HG03571 (cell line): Measurements from ENCODE around the gene CARD18.

Experiments used
- ATAC-seq: cut with Tn5 transposase; IDR thresholded peaks from one replicate; pipeline ENCODE4 v1.9.1; 2021; ENCODE audit not compliant: unreplicated experiment

Gene CARD18, protein sequence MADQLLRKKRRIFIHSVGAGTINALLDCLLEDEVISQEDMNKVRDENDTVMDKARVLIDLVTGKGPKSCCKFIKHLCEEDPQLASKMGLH

DNA sequence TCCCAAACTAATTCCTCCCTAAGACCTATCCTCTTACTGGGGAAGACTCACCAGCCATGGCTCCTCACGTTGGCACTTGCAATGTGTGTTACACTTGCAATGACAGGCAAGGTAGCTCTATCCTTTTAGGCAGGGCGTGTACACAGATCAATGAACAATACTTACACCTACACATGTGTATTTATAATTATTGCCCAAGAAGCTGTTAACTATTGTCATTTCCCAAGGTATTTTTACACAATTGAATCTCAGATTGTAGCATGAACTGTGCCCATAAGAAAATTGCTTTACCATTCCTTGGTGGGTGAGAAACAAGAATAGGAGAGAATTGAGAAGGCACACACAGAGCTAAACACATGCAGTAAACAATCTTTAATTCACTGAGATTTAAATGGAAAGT, at the start of gene CARD18:
TSS of gene CARD18 (minus strand) at position 101 of the 400 bp plus-strand sequence. CDS start at position 58, 43 bp downstream.
- ATAC-seq, result no peak

DNA sequence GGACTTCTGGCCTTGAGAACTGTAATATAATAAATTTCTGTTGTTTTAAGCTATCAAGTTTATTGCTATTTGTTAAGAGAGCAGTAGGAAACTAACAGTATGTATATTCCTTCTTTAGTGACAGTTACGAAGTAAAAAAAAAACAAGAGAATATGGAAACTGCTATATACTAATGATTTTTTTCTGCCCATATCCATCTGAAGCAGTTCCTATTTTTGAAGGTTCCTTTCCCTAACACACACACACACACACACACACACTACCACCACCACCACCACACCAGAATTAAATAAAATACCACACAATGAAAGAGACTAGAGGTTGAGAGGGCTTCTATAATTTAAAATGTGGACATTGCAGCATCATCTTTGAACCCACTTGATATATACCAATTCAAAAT, 44.4 kb upstream of the CARD18 start:
- ATAC-seq, result no peak

DNA sequence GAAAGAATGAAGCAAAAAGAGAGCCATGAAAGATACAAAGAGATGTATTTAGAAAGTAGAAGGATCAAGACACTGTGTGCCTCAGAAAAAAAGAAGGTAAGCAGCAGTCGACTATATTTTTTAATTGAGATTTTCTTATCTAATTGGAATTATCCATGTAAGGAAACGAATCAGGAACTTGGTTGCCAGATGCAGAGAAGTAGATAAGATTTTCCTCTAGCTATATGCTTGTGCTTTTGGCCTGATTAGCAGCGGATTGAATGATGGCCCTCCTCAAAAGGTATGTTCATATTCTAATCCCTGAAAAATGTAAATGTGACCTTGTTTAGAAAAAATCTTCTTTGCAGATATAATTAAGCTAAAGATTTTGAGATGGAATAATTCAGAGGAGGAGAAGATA, 43.9 kb upstream of the CARD18 start:
- ATAC-seq, result no peak

DNA sequence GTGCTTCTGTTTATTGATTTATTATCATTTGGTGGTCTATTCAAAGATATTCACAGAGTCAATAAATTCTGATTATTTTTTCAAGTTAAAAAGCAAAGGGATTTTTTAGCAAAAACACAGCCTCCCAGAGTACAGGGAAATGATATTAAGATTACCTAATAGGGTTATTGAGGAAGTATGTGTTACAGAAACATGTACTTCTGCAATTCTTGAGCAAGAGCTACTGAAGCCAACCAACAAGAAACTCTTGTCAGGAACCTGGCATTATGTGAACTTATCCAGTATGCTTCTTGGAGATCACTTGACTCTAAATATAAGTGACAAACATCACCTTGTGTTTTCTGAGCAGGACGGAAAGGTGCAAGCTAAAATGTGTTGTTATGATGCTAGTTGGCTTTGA, 42.0 kb upstream of the CARD18 start:
- ATAC-seq, result no peak

DNA sequence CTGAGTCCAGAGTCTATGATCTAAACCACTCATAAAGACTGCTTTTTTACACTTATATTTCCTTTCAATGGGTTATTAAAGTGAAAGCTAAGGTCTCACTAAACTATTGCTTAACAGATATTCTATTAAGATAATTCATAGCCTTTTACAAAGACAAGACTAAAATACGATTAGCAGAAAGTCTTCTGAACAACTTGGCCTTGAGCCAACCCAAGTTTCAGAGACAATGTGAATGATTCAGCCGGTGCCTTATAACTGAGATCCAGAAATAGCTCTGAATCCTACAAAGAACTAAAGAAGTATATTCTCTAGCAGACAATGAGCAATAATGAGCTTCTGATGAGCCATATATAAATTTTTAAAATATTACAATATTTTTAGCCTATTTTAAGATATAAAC, 41.5 kb upstream of the CARD18 start:
- no peak for ATAC-seq

DNA sequence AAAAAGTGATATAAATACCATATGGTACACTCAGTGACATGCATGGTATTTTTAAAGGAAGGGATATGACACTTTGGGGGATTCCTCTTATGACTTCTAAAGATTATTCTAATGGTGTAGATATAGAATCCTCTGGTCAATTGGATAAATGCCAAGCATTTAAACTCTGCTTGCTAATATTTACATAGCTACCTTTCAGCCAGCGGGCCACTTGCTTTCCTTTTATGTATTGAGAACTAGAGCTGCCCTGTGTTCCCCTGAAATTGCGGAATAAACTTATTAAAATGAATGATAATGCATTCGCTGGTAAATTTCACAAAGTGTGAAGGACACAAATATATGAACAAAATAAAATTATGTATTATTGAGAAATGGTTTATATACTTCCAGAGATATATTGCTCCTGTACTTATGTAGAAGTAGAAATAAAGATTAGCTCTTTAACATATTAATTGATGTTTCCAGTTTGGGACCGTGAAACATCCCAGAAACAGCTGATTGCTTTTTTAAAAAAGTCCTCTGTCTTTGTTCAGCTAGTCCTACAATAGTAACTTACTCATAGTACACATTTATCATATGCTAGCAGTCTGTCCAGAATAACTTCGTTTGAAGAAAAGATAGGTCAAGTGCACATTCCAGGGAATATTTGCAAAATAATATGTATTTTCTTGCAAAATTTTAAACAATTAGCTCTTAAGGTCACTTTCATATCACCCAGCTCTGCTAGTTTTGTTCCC, 40.1 kb upstream of the CARD18 start:
- ATAC-seq, result no peak

DNA sequence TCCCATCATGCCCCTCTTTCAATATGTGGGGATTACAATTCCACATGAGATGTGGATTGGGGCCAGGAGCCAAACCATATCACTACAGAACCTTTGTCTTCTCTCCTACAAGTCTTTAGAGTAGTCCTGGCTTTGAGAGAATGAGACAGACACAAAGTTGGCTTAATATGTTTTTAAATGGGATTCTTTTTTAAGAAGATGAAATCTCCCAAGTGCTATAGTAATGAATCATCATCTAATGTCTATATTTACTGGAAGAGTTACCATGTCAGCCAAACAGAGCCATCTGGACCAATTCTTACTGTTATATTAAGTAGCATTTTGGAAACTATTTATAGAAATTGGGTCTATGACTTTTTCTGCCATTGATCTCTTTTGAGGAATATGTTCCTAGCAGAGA, 38.1 kb upstream of the CARD18 start:
- no peak for ATAC-seq

DNA sequence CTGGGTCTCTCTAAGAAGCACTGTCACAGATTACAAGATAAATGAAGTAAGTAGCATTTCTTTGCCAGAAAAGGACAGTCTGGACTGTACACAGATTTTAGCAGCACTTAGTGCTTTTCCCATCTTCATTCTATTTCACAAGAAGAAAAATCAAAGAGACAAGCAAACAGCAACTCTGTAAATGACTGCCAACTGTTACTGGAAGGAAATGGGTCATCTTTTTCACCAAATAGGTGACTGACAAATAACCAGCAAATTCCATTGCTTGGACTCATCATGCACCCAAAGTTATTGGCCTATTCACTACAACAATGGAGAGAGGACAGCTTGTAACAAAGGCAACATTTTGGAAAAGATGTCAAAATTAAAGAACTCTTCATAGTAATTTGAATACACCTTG, 28.9 kb upstream of the CARD18 start:
- no peak for ATAC-seq

DNA sequence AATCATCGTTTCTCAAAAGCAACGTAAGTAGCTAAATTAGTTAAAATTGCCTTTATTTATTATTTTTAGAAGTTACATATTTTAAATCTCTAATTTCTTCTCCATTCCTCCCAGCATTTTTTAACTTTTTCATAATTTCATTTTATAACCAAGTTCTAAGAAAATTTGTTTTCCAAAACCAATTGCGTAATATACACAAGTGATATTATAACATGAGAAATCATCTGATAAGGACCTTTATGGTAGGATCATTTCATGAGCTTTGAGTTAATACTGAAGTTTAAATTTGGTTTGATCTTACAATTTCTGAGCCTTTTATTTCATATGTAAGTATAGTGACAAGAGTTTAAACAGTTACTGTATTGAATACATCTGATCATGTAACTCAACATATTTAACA, 27.7 kb upstream of the CARD18 start:
- ATAC-seq, result no peak

DNA sequence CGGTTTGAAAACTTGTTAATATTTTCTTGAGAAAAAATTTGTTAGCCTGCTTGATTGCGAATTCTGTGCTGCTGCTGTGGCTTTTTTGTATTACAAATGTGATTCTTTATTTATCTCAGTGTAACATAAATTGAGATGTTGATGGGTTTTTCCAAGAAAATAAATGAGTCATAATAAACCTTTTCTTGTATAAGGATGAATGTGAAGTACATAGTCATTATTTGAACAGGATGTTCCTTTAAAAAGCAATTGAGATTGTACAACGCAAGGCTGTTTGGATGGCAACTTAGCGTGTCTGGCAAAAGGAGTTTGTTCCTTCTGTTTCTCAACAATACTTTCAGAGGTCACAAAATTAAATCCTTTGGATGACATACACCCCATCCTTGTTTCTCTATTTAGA, 24.6 kb upstream of the CARD18 start:
- no peak for ATAC-seq

DNA sequence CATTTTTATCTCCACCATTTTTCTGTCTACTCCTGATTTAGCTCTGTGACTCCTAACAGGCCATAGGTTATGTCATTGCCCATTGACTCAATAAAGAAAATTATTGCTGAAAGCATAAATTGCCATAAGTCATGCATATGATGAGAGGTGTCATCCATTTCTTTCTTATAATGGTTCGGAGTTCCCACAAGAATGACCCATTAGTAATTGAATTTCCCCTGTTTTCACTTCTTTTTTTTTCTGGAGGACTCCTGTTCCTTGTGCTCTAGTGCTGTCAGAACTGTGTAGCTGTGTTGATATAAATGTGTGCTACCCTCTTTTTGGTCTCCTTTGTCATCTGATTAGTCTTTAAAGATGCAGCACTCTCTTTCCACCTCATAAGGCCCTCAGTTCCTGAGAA, 22.9 kb upstream of the CARD18 start:
- ATAC-seq, result no peak

DNA sequence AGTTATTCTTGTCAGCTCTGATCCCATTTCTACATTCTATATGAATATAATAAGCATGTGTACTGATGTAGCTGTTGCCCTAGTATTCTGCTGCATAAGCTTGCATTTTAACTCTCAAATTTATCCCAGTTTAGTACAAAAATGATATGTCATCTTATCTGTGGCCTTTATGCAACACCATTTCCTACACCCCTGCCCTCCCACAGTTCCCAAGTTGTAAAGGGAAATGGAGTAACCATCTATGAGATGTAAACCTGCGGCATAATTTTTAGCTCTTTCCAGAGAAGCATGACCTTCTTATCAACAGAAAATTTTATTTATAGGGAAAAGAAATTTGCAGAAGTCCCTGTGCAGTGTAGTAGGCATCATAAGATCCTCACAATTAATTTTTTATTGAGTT, 18.9 kb upstream of the CARD18 start:
- no peak for ATAC-seq

DNA sequence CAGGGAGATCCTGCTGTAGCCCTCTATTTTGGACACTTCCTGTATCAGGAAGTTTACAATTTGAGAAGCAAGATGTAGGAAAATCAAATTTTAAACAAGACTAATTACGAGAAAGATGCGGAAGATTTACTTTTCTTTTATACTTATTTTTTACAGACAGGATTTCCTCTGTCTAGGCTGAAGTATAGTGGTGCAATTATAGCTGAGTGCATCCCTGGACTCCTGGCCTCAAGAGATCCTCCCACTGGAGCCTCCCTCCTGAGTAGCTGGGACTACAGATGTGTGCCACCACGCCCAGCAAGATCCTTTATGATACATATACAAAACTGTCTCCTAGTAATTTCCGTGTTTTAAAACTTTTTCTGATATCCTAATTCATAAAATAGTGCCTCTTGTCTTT, 17.2 kb upstream of the CARD18 start:
- ATAC-seq, result no peak

DNA sequence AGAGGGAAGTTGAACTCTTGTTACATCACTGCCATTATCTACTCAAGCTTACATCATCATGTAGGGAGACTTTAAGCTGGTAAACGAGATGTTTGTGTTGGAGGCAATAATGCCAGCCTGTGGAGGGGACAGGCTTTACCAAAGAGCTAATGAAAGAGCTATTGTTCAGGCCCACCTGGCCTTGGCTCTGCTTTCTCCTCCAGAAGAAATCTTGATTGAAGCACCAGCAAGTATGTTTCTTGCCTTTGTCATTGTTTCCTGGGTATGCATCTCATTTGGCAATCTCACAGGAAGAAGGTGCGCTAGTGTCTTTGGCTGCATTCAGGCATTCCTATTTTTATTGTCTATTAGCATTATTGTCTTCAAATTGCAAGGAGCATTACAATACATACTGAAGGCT, 16.7 kb upstream of the CARD18 start:
- ATAC-seq, result no peak

DNA sequence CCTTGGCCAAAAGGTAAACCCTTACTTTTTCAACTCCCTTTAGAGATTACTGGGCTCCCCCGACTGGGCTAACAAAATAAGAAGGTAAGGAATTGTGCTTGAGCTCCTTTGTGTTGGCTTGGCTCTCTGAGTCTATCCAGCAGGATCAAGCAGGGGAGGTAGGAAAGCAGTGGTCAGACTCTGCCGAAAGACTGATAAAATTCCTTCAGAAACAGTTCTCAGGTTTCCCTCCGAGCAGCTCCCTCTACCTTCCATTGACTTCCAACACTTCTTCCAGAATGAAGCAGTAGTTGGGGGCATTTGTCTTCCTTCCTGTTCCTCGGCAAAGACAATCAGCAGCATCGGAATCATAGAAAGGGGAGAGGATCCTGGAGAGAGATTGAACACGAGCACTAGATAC, 16.1 kb upstream of the CARD18 start:
- ATAC-seq, result no peak

DNA sequence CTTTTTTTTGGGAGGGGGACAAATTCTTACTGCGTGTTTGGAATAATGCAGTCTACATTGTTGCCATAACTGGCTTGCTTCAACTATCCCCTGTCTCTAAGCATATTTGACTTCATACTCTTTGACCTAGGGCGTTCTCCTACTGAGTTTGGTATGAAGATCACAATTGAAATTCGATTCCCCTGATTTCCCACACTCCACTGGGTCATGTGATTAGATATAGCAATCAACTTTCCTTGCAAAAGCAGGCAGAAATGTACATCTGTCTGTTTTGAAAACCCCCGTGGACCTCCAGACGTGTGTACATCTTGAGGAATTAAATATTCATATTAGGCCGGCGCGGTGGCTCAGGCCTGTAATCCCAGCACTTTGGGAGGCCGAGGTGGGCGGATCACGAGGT, 13.8 kb upstream of the CARD18 start:
- ATAC-seq, result no peak

DNA sequence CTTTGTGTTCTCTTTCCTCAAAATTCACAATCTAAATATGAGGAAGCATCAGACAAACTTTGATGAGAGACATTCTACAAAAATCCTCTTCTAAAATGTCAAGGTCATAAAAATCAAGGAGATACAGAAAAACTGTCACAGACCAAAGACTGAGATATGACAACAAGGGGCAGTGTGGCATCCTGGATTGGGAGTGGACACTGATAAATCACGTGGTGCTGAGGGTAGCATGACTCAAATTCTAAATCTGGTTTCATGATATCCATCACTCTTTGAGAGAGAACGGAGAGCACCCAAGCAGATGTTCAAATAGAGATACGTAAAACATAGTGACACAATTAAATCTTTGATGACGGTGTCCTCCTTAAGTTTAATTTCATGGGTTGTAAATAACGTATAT, 13.0 kb upstream of the CARD18 start:
- no peak for ATAC-seq

DNA sequence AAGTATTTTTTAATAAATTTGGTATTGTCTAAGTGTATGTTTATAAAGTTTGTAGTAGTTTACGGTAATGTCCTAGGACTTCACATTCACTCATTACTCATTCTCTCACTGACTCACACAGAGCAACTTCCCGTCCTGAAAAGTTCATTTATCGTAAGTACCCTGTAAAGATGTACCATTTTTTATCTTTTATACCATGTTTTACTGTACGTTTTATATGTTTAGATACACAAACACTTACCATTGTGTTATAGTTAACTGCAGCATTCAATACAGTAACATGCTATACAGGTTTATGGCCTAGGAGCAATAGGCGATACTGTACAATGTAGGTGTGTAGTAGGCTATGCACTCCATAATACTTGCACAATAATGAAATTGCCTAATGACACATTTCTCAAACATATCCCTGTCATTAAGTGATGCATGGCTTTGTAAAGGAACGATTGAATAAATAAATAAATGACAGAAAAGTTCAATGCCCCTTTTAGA, 12.5 kb upstream of the CARD18 start:
- ATAC-seq, result no peak

DNA sequence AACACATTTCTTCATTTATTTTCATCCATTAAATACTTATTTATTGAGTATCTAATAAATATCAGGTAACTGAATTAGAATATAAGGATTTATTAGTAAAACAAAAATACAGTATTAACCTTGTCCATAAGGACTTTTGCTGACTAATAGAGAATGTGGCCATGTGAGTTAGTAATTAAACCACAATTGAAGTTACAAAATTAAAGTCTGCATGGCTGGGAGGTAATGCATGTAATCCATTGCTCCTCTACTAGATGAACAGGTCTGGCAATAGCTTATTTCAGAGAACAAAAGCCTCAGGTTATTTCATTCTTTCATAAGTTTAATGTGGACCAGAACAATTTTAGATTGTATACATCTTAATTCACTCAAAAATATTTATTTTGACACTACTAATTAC, 9.9 kb upstream of the CARD18 start:
- no peak for ATAC-seq

DNA sequence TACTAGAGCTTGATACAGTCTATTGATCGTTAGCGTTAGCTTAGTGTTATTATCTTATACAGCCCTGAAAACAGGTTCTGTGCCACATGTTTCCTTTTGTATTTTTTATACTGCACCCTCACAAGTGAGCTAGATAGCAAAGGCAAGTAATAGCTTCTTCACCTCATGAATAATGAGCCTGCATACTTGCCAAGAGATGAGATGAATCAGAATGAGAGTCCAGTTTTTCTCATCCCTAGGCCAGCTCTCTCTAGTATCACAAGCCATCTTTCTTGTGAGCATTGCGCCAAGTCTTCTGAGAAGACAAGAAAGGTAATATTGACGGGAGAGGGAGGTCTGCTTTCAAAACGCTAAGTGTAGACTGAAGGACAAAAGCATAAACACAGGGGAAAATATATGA, 8.7 kb upstream of the CARD18 start:
- ATAC-seq, result no peak

DNA sequence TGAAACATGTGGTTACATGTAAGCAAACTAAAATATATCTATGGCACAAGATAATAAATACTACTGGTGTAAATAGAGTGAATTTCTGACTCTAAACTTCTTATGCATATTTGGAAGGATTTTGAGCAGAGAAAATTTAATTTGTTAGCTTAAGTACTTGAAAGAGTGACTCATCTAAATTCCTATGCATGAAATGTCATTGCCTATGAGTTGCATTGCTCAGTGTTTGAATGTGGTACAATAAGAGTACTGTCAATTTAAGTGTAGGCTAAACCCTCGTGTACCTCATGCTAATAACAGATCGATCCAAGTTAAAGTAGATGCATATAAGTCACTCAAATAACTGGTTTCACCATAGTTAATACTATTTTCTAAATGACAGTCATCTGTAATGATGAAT, 5.3 kb upstream of the CARD18 start:
- no peak for ATAC-seq

DNA sequence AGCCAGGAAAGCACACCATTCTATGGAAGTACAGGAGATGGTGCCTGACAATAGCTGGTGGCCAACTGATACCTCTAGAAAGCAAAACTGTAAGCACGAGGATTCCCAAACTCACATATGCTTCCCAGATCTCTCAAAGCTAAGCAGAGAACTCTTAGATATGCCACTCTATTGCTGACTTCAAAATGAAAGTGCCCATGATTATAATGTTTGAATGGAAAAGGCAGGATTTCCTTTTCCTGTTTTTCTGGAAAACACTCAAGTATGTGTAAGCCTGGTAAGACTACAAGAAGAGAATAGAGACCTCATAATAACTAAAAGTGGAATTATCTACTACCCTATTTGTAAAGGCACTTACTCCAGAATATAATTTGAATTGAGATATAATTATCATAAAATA, 2.6 kb upstream of the CARD18 start:
- ATAC-seq, result no peak

DNA sequence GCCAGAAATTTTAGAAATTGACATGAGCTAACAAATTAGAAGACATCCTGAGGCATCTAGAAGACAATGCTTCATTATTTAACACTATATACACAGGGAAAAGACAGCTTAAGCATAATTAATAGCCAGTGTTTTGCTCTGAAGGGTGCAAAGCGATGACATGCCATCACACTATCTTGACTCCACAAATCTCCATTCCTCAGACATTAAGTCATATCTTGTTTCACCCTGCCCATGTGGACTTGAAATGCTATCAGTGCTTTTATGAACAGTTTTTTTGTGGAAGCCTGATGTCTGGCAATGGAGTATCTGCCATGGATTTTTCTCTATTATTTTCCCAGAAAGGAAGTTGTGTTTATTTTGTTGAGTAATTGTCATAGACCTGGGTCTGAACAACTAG, 2.3 kb downstream of the CARD18 start:
- no peak for ATAC-seq
